GM12878 (cell line): ENCODE data around the gene HMCN1. TPM values are rescaled to one million over a fixed set of nuclear protein-coding genes. Genes with fewer than 3 reads are reported as not detected.

ENCODE experiments used
- ATAC-seq: fragments of 200-7000 bp; cut with Tn5 transposase; 3 replicates; pipeline ENCODE4 v1.9.1; 2020; ENCODE audit warnings: mild to moderate bottlenecking, moderate library complexity
- BruUV-seq: library from RNA; stranded (reverse); fragments of 400-500 nt; replicated peaks from 2 replicates; lab custom pipeline; 2021; lab: Mats Ljungman, UMichigan
- CTCF ChIA-PET: fragments of 300-600 bp; sonication (Branson Sonifier 250); formaldehyde crosslinking; extraction: SDS; loops from one replicate; lab custom pipeline; 2021; ENCODE audit warnings: inconsistent platforms; lab: Yijun Ruan, JAX
- POLR2A ChIA-PET: fragments of 350-600 bp; formaldehyde crosslinking; extraction: SDS; loops from one replicate; lab custom pipeline; 2021; ENCODE audit warnings: inconsistent platforms; lab: Charles Lee
- RAD21 ChIA-PET: fragments of 300-600 bp; sonication (Branson Sonifier 250); formaldehyde crosslinking; loops from one replicate; lab custom pipeline; 2023; ENCODE audit warnings: antibody characterized with exemption; ENCODE audit not compliant: unreplicated experiment; lab: Charles Lee
- SMC1A ChIA-PET: fragments of 300-600 bp; sonication (Branson Sonifier 250); formaldehyde crosslinking; loops from one replicate; lab custom pipeline; 2023; ENCODE audit not compliant: unreplicated experiment, uncharacterized antibody; lab: Charles Lee
- DNase-seq: peaks from one replicate; pipeline ENCODE4 v3.0.0-alpha.2; 2011; ENCODE audit warnings: low read depth, low spot score
- FAIRE-seq: peaks from 3 replicates; lab custom pipeline; 2011; peaks lifted over from hg19 to GRCh38; lab: Jason Lieb, UNC
- H2AFZ ChIP-seq: 2 replicates; pipeline ENCODE4 v1.6.0; 2011; ENCODE audit warnings: low read depth, low read length, control low read depth; ENCODE audit not compliant: control insufficient read depth
- H3K27ac ChIP-seq: 2 replicates; pipeline ENCODE4 v1.5.1; 2011; ENCODE audit warnings: control low read depth; ENCODE audit not compliant: control insufficient read depth, insufficient read depth
- H3K27me3 ChIP-seq, 2 experiments: replicated peaks in 1 of 2; 2 replicates each; pipeline versions ENCODE4 v1.6.0 to v1.6.1; 2011; ENCODE audit warnings: low read length in 1 of 2; ENCODE audit not compliant: control insufficient read depth in 2 of 2, insufficient read depth in 2 of 2
- H3K36me3 ChIP-seq, 2 experiments: 2 replicates each; pipeline ENCODE4 v1.5.1; 2011; ENCODE audit warnings: low read length in 1 of 2; ENCODE audit not compliant: control insufficient read depth in 2 of 2, insufficient read depth in 2 of 2
- H3K4me1 ChIP-seq: 2 replicates; pipeline ENCODE4 v1.6.1; 2011; ENCODE audit warnings: mild to moderate bottlenecking, low read length, moderate library complexity, mixed read lengths; ENCODE audit not compliant: control insufficient read depth, insufficient read depth
- H3K4me2 ChIP-seq: 2 replicates; pipeline ENCODE4 v1.6.0; 2011; ENCODE audit warnings: control low read depth; ENCODE audit not compliant: control insufficient read depth, insufficient read depth
- H3K4me3 ChIP-seq: fragments of 200-600 bp; sonication (generic); 2 replicates; pipeline ENCODE4 v1.5.1; 2016
- H3K79me2 ChIP-seq: 2 replicates; pipeline ENCODE4 v1.6.0; 2011; ENCODE audit warnings: low read length; ENCODE audit not compliant: control insufficient read depth, insufficient read depth
- H3K9ac ChIP-seq: 2 replicates; pipeline ENCODE4 v1.8.0; 2011; ENCODE audit warnings: low read length, control low read depth, mixed read lengths; ENCODE audit not compliant: control insufficient read depth, insufficient read depth
- H3K9me3 ChIP-seq: replicated peaks from 3 replicates; pipeline ENCODE4 v1.5.1; 2011; ENCODE audit warnings: mild to moderate bottlenecking, low read length; ENCODE audit not compliant: control insufficient read depth, insufficient read depth
- H4K20me1 ChIP-seq: 2 replicates; pipeline ENCODE4 v1.6.0; 2011; ENCODE audit not compliant: control insufficient read depth, insufficient read depth
- ELK1 ChIP-seq: IDR thresholded peaks from 2 replicates; pipeline ENCODE4 v1.6.1; 2012; ENCODE audit warnings: low read depth, low read length, improper control_type of control experiment
- EP300 ChIP-seq, 2 experiments: fragments of 150-350 bp in 1 of 2; IDR thresholded peaks; 2 replicates each; pipeline ENCODE4 v1.6.1; 2011 to 2012; ENCODE audit warnings: low read depth in 2 of 2, low read length in 2 of 2, borderline replicate concordance in 1 of 2, improper control_type of control experiment in 1 of 2, inconsistent platforms in 1 of 2; ENCODE audit not compliant: control insufficient read depth in 1 of 2
- EZH2 ChIP-seq: IDR thresholded peaks from 2 replicates; pipeline ENCODE4 v1.6.1; 2012; ENCODE audit warnings: low read depth, mild to moderate bottlenecking, control low read depth, inconsistent platforms, low read length, borderline replicate concordance; ENCODE audit not compliant: control insufficient read depth
- MTA2 ChIP-seq: fragments of 450-650 bp; IDR thresholded peaks from 2 replicates; pipeline ENCODE4 v1.6.1; 2016; ENCODE audit warnings: low read depth, mild to moderate bottlenecking, moderate library complexity
- NR2C1 ChIP-seq: fragments of 450-650 bp; IDR thresholded peaks from 2 replicates; pipeline ENCODE4 v1.6.1; 2017; ENCODE audit warnings: antibody characterized with exemption, mild to moderate bottlenecking, moderate library complexity
- PAX5 ChIP-seq: IDR thresholded peaks from 2 replicates; pipeline ENCODE4 v1.6.1; 2011; ENCODE audit warnings: low read depth, low read length, borderline replicate concordance
- POLR2A ChIP-seq: IDR thresholded peaks from 2 replicates; pipeline ENCODE4 v1.6.1; 2011; ENCODE audit warnings: low read depth, mild to moderate bottlenecking, low read length
- POLR2AphosphoS2 ChIP-seq: IDR thresholded peaks from 2 replicates; pipeline ENCODE4 v1.6.1; 2011; ENCODE audit warnings: low read depth, mild to moderate bottlenecking, low read length, improper control_type of control experiment, moderate library complexity
- POU2F2 ChIP-seq: IDR thresholded peaks from 3 replicates; pipeline ENCODE4 v1.6.1; 2011; ENCODE audit warnings: low read depth, mild to moderate bottlenecking, low read length, borderline replicate concordance
- REST ChIP-seq: IDR thresholded peaks from 2 replicates; pipeline ENCODE4 v1.6.1; 2012; ENCODE audit warnings: mild to moderate bottlenecking, low read depth, low read length
- SIX5 ChIP-seq: IDR thresholded peaks from 2 replicates; pipeline ENCODE4 v1.6.1; 2011; ENCODE audit warnings: mild to moderate bottlenecking, low read depth, low read length, moderate library complexity; ENCODE audit not compliant: severe bottlenecking
- SMC3 ChIP-seq: IDR thresholded peaks from 2 replicates; pipeline ENCODE4 v1.6.1; 2011; ENCODE audit warnings: low read length, improper control_type of control experiment, borderline replicate concordance
- STAT3 ChIP-seq: IDR thresholded peaks from 2 replicates; pipeline ENCODE4 v1.6.1; 2011; ENCODE audit warnings: low read depth, low read length, improper control_type of control experiment
- TAF1 ChIP-seq: IDR thresholded peaks from 2 replicates; pipeline ENCODE4 v1.6.1; 2011; ENCODE audit warnings: mild to moderate bottlenecking, low read depth, low read length, borderline replicate concordance
- USF2 ChIP-seq: IDR thresholded peaks from 2 replicates; pipeline ENCODE4 v1.6.1; 2011; ENCODE audit warnings: low read depth, low read length, improper control_type of control experiment, borderline replicate concordance
- ZNF274 ChIP-seq: IDR thresholded peaks from one replicate; pipeline ENCODE4 v1.8.0; 2011; ENCODE audit not compliant: insufficient read length, insufficient read depth
- WGBS: methylation state at CpG from one replicate; pipeline ENCODE4 v1.1.6; 2016; ENCODE audit warnings: low lambda C conversion rate; ENCODE audit not compliant: insufficient replicate concordance, insufficient coverage; ENCODE audit errors: missing lambda C conversion rate; 5-methylcytosine and 5-hydroxymethylcytosine counted together
- in situ Hi-C: fragments of 300-500 bp; cut with MboI; formaldehyde crosslinking; loops from 9 replicates; pipeline ENCODE4 v1.14.3; 2018; ENCODE audit warnings: mixed read lengths
- intact Hi-C: fragments of 100-400 bp; cut with micrococcal nuclease; formaldehyde crosslinking; loops from one replicate; pipeline ENCODE4 v1.14.2; 2022; ENCODE audit not compliant: unreplicated experiment
- polyA plus RNA-seq, 11 experiments: library from polyadenylated mRNA; depleted of rRNA in 4 of 11; unstranded in 6 of 11; stranded (reverse) in 5 of 11; fragments of >200 nt; fragmentation: Nextera tagmentation in 4 of 11; fragmentation: Illumina TruSeq in 1 of 11; extraction: Ambion mirVana in 4 of 11; extraction: Trizol in 1 of 11; gene quantifications; 1 replicate in 1 of 11; 2 replicates in 10 of 11; pipeline versions ENCODE4 v1.2.1 to v1.2.3, GENCODE V29; 2011 to 2016; ENCODE audit warnings: inconsistent platforms in 2 of 11, missing spikeins in 2 of 11, low read depth in 1 of 11
- total RNA-seq, 4 experiments: library from RNA; depleted of rRNA in 3 of 4; stranded (reverse); fragments of >200 nt in 3 of 4; fragmentation: Illumina TruSeq in 1 of 4; extraction: Trizol in 1 of 4; gene quantifications; 2 replicates each; pipeline versions ENCODE4 v1.2.1 to v1.2.3, GENCODE V29; 2013 to 2021
- TF ChIP-seq, protein P1 (sequence below): fragments of 150-350 bp; IDR thresholded peaks from 2 replicates; pipeline ENCODE4 v1.6.1; 2014; ENCODE audit warnings: mild to moderate bottlenecking, low read depth, low read length

Gene HMCN1
- total and polyA plus RNA-seq, 10 of the 15 experiments (the other 5 are each of a cell fraction or from before 2014, with no cell fraction given), result under 0.01 to 0.07 TPM; not detected in 8

DNA sequence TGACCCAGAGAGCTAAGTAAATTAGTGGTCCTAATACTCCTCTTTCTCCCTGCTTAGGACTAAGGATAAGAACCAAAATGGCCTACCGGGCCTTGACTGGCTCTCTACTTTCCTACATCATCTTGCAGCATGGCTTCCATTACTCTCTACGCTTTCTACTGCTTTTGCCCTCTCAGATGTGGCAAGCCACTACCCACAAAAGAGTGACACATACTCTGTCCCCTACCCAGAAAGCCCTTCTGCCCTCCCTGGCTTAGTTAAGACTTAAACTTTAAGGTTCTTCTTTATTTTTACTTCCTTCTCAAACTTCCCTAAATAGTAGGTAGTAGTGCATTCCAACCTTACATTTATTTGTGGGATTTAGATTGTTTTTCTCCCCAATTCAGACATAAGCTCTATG is 412.8 kb downstream of the HMCN1 start:
- DNase-seq, result no peak
- Histone ChIP-seq H4K20me1 (no peaks in the 10 kb centered on the region), H3K27ac (no peak overlapping the region), H3K9ac (no peak overlapping the region), H2AFZ (no peak overlapping the region), H3K27me3 (no peaks in the 10 kb centered on the region), H3K9me3 (no peaks in the 10 kb centered on the region), H3K4me1 (no peaks in the 10 kb centered on the region), H3K79me2 (no peaks in the 10 kb centered on the region), H3K36me3 (no peaks in the 10 kb centered on the region), H3K4me2 (no peak overlapping the region), H3K4me3 (no peak overlapping the region)
- intact Hi-C loops, result no loop called here
- ChIA-PET RAD21 (no interaction called here), POLR2A (no interaction called here), SMC1A (interaction anchor here (1.2 to 1.8 kb wide), 2 partner anchors 9 to 26 kb away, joined by 4 to 6 read pairs; no protein-coding TSS in a partner anchor), CTCF (no interaction called here)
- FAIRE-seq, result no peak
- TF ChIP-seq ELK1 (no peak), ZNF274 (no peak), STAT3 (no peak), PAX5 (no peak), SMC3 (no peak), TAF1 (no peak), EP300 (IDR thresholded peaks at IDR 0.05; ENCODE audit: borderline replicate concordance in 1 of 2, control insufficient read depth in 1 of 2, low read depth in 2 of 2, low read length in 2 of 2) (no peak), USF2 (no peak), NR2C1 (no peak), EZH2 (no peak), POLR2A (no peak), POU2F2 (no peak), POLR2AphosphoS2 (no peak), MTA2 (no peak), SIX5 (no peak), REST (no peak)
- TF ChIP-seq, protein P1, sequence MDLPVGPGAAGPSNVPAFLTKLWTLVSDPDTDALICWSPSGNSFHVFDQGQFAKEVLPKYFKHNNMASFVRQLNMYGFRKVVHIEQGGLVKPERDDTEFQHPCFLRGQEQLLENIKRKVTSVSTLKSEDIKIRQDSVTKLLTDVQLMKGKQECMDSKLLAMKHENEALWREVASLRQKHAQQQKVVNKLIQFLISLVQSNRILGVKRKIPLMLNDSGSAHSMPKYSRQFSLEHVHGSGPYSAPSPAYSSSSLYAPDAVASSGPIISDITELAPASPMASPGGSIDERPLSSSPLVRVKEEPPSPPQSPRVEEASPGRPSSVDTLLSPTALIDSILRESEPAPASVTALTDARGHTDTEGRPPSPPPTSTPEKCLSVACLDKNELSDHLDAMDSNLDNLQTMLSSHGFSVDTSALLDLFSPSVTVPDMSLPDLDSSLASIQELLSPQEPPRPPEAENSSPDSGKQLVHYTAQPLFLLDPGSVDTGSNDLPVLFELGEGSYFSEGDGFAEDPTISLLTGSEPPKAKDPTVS, result no peak
- no TSS peak for BruUV-seq
- in situ Hi-C loops, result no loop called here
- 3% methylated on average over 2 of the region's 2 CpGs for WGBS
- ATAC-seq, result no peak
